Hippocampal formation (tissue), 2 donors: Measurements from ENCODE around the gene ARMC12.

ENCODE experiments used
- DNase-seq, 2 donors: peaks; one replicate each; lab custom pipeline; 2025; lab: John Stamatoyannopoulos, UW

The ARMC12 gene

GRCh38 chr6:35718375-35718736 lies 18.5 kb upstream of the ARMC12 start:
- no peak for DNase-seq

DNA sequence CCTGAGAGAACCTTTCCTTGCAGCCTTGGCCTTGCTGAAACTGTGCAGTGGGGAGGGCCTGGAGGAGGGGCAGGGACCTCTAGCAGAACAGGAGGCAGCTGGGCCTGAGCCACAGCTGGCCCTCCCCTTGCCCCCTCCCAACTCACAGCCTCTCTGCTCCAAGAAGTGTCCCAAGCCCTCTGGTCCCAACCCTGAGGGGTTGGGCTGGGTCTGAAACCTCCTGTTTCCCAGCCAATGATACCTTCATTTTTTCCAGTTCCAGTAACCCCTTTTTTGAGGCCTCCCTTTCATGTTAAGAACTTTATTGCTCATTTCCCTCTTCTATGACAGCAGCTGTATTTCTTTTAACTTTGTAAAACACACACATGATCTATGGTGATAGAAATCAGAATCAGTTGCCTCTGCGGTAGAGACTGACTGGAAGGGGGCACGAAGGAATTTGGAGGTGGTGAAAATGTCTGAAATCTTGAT lies 17.9 kb upstream of the ARMC12 start:
- no peak for DNase-seq

GRCh38 chr6:35719404-35719829 lies 17.4 kb upstream of the ARMC12 start:
- no peak for DNase-seq

- DNase-seq: peak; percentile 52 to 69
Observed at GRCh38 chr6:35719830-35720733, 16.8 kb upstream of the ARMC12 start.

GRCh38 chr6:35722121-35722761 lies 14.6 kb upstream of the ARMC12 start:
- no peak for DNase-seq

DNA sequence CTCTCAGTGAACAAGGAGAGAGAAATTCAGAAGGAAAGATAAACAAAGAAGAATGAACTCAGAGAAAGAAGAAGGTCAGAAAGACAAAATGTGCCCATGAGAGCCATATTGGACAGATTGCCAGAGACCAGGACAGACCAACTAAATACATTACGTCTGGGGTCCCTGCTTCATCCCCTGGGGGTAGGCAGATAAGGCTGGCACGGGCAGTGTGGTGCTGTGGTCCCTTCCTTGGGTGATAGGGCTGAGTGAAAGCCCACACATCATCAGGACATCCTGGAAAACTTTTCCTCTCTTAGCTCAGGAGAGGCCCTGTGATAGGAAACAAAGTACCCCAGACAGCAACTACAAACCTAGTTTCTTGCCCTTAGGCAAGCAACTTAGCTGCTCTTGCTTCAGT lies 13.2 kb upstream of the ARMC12 start:
- no peak for DNase-seq

GRCh38 chr6:35724059-35724458 lies 12.8 kb upstream of the ARMC12 start:
- DNase-seq: no peak

- DNase-seq: no peak
Observed at GRCh38 chr6:35724471-35724870, 12.4 kb upstream of the ARMC12 start.

DNA sequence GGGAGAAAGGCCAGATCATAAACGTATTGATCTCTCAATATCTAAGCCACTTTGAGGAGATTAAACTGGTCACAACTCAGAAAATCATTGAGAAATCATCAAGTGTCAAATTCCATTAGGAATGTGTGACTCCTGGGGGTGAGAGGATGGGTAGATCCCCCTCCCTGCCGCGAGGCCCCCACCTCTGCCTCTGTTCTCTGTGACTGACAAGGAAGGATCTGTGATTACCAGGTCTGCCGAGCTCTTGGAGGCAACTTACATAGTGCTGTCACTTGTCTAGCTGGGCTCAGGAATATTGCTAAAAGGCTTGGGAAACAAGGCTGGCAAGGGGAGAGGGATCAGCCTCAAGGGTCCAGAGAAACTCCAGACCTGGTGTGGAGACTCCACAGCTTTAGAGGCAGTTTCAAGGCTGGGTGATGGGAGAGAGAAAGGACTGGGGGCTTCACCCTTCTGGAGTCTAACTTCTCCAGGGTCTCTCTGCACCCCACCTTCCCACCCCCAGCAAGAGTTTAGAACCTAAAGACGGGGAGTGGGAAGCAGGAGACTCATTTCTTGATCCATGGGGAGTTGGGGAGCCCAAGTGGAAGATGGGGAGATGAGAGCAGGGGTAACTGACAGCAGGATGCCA lies 11.6 kb upstream of the ARMC12 start:
- DNase-seq: no peak

- peak; percentile 25 to 52 for DNase-seq
Observed at GRCh38 chr6:35725721-35726438, 11.0 kb upstream of the ARMC12 start.

GRCh38 chr6:35727231-35727934 lies 9.4 kb upstream of the ARMC12 start:
- DNase-seq: peak in 1 of 2 donors; percentile 46

GRCh38 chr6:35727935-35728682 lies 8.7 kb upstream of the ARMC12 start:
- DNase-seq: peak; percentile 88 to 89

DNA sequence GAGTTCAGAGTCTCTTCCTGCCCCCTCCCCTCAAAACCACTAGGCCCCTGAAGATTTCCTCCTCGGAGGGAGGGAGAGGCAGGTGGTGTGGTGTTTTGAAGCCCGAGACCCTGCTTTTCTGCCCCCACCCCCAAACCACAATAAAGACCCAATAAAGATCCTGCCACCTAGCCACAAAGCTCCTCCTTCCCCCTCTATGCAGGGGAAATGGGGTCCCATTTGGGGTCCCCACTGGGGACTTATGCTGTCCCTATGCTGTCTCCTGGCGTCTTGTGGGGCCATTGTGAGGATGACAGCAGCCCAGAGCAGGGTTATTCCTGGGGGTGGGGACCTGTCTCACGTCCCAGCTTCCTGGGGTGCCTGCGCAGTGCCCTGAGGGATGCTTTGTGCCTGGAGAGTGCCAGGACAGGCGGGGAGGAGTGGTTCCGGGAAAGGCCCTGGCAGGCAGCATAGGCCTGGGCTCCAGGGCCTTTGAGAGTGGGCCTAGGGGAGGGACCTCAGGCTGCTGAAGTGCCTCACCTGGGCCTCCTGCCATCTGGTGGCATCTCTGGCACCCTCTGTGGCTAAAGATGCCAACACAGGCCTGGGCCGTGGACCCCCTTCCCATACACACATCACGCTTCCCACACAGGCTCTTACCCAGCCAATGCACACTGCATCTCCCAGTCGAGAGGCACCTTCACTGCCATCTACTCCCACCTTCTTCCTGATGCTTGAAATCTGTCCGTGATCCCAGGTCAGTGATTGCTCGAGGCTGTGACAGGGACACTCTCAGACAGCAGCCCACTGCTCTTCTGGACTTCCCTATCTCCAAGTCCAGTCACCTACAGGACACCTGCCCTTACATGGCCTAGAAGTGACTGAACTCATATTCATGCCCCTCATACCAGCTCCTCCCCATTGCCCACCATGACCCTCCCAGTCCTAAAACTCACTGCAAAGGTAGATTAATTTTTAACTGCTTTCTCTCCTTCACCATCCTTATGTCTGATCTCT lies 7.9 kb upstream of the ARMC12 start:
- DNase-seq: peak in 1 of 2 donors; percentile 40

DNA sequence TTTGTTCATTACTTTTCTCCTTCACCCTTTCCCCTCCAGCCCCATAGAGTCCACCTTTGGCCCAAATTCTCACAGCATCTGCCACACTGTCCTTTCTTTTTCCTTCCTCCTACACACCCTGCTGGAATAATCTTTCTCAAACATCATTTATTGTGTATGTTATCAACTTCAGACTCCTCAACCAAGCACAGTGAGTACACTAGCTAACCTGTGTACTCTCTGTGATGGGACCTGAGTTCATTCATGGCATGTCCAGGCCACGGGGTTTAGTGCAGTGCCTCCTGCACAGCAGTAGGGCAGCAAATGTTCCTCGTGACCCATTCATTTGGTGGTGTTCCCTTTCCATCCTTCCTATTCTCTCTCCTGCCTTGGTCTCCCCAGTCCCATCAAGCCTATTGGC lies 7.1 kb upstream of the ARMC12 start:
- DNase-seq: no peak

DNA sequence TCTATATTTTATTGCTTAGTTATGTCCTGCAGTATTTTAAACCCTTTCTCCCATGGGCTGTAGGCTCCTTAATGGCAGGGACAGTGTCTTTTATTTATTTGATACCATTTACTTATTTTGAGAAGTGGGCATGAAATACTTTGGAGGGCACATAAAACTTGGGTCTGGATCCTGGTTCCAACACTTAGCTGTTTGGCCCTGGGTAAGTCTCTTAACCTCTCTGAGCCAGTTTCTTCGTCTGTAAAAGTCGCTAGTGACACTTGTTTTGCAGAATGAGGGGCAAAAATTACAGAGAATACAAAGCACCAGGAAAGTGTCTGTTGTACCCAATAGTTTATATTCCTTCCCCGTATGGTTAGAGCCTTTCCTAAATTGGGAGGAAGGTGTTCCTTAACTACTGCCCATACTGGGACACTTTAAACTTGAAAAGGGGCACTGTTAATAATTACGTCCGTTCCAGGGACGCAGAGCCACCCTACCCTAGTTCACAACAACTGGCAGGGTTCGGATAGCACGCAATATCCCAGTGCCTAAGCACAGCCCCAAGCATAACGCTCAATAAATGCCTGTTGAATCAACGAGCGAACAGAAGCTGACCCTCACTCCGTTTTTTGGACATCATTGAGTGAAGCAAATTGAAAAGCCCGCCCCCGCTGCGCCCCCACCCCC lies 6.0 kb upstream of the ARMC12 start:
- DNase-seq: no peak

GRCh38 chr6:35731414-35731735 lies 5.5 kb upstream of the ARMC12 start:
- DNase-seq: peak; percentile 88 to 90

DNA sequence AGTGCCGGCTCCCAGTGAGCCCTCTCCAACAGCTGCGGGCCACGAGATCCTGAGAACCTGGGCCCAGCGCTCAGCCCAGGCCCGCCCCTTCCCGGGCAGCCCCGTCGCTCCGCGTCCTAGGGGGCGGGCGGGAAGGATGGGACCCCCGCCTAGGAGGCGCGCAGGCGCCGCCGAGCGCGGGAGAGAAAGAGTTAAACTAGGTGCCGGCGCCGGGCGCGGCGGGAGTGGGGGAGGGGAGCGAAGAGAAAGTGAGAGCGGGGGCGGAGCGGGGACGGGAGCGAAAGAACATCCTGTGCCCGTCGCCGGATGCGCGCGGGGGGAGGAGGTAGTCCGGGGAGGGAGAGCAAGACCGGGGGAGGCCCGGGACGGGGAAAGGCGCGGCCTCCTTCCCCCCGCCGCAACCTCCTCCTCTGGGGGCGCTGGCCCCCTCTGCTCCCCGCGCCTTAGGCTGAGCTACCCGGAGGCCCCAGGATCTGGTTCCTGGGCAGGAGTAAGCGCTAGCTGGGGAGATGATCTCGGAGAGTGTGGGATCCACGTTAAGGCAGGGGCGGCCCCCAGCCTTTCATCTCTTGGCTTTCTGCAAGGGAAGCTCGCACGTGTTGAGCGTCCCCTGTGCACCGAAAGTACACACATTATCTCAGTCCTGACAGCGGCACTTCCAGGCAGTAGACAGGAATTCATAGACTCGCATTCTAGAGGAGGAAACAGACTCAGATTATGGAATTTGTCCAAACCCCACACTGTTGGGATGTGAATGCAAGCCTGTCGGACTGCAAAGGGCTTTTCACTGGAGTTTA lies 4.9 kb upstream of the ARMC12 start:
- DNase-seq: peak; percentile 79

- DNase-seq: no peak
Observed at GRCh38 chr6:35733633-35734032, 3.2 kb upstream of the ARMC12 start.
